SK-N-SH (cell line): Measurements from ENCODE around the gene ASCL3.

Experiments
- GABPA ChIP-seq: IDR thresholded peaks from 2 replicates; pipeline ENCODE4 v1.4.0; 2012; ENCODE audit warnings: low read depth, mild to moderate bottlenecking
- GATA2 ChIP-seq: sonication (generic); formaldehyde crosslinking; IDR thresholded peaks from 2 replicates; pipeline ENCODE4 v1.5.0; 2020; ENCODE audit warnings: mild to moderate bottlenecking, missing genetic modification reagents
- RFX5 ChIP-seq: IDR thresholded peaks from 2 replicates; pipeline ENCODE4 v1.6.1; 2012; ENCODE audit warnings: mild to moderate bottlenecking, improper control_type of control experiment, low read length
- TF ChIP-seq, protein P1 (sequence below): fragments of 200-600 bp; sonication (generic); IDR thresholded peaks from 2 replicates; pipeline ENCODE4 v1.6.1; 2017; ENCODE audit warnings: antibody characterized with exemption, mild to moderate bottlenecking, moderate library complexity
- TF ChIP-seq, protein P2 (sequence below): fragments of 150-350 bp; IDR thresholded peaks from 2 replicates; pipeline ENCODE4 v1.6.1; 2017; ENCODE audit warnings: antibody characterized with exemption, low read length, low read depth, borderline replicate concordance

DNA sequence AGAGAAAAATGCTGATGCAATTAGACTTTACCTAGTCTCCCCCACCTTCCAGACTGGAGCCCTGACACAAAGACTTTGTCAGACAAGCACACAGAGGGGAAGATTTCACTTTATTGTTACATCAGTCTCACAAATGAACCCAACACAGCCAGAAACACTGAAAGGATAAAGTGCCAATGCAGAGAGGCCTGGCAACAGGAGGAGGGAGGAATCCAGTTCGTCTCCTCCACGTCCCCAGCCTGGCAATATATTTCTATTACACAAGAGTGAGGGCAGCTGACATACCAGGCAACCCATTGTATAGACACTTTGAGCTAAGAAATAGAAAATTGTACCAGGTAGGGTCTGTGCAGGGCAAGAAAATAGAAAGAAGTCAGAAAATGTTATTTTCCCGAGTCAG is 37.7 kb upstream of the ASCL3 start:
- TF ChIP-seq, protein P1, sequence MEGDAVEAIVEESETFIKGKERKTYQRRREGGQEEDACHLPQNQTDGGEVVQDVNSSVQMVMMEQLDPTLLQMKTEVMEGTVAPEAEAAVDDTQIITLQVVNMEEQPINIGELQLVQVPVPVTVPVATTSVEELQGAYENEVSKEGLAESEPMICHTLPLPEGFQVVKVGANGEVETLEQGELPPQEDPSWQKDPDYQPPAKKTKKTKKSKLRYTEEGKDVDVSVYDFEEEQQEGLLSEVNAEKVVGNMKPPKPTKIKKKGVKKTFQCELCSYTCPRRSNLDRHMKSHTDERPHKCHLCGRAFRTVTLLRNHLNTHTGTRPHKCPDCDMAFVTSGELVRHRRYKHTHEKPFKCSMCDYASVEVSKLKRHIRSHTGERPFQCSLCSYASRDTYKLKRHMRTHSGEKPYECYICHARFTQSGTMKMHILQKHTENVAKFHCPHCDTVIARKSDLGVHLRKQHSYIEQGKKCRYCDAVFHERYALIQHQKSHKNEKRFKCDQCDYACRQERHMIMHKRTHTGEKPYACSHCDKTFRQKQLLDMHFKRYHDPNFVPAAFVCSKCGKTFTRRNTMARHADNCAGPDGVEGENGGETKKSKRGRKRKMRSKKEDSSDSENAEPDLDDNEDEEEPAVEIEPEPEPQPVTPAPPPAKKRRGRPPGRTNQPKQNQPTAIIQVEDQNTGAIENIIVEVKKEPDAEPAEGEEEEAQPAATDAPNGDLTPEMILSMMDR, result no peak
- TF ChIP-seq, protein P2, sequence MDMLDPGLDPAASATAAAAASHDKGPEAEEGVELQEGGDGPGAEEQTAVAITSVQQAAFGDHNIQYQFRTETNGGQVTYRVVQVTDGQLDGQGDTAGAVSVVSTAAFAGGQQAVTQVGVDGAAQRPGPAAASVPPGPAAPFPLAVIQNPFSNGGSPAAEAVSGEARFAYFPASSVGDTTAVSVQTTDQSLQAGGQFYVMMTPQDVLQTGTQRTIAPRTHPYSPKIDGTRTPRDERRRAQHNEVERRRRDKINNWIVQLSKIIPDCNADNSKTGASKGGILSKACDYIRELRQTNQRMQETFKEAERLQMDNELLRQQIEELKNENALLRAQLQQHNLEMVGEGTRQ, result no peak
- no peak for TF ChIP-seq GABPA
- no peak for TF ChIP-seq GATA2 (CRISPR knock-in tag)
- TF ChIP-seq RFX5, result no peak
